ENCODE data around the gene PPP4R4. TPM values are rescaled to one million over a fixed set of nuclear protein-coding genes. Genes with fewer than 3 reads are reported as not detected.

Gene PPP4R4
- total RNA-seq, 3 donors from 2014 or later: 2.0 to 4.2 (median 2.8) TPM

Other genes starting within 250 kb of the PPP4R4 start
- not detected for gene FAM181A, start 247.0 kb upstream of the PPP4R4 start, total RNA-seq
- gene ASB2, start 197.8 kb upstream of the PPP4R4 start, total RNA-seq: 1 to 10 TPM; 8.2 to 9.9 (median 9.8) TPM
- under 1 TPM in 1 of 3 donors, not detected in 2; 0.35 TPM for gene CCDC197, start 177.0 kb upstream of the PPP4R4 start, total RNA-seq
- under 1 TPM; 0.50 to 0.54 (median 0.53) TPM for gene OTUB2, start 148.0 kb upstream of the PPP4R4 start, total RNA-seq
- 100 to 1,000 TPM; 287 to 321 (median 319) TPM for gene DDX24, start 93.1 kb upstream of the PPP4R4 start, total RNA-seq
- 1 to 10 TPM; 8.9 to 9.5 (median 9.0) TPM for gene IFI27L1, start 93.0 kb upstream of the PPP4R4 start, total RNA-seq
- gene IFI27, start 63.6 kb upstream of the PPP4R4 start, total RNA-seq: 1 to 10 TPM; 1.3 to 1.7 (median 1.3) TPM
- gene IFI27L2, start 44.7 kb upstream of the PPP4R4 start, total RNA-seq: 10 to 100 TPM; 19.3 to 26.4 (median 23.6) TPM
- not detected for gene SERPINA10, start 118.9 kb downstream of the PPP4R4 start, total RNA-seq
- not detected for gene SERPINA6, start 149.0 kb downstream of the PPP4R4 start, total RNA-seq
- gene SERPINA2, start 192.4 kb downstream of the PPP4R4 start, total RNA-seq: not detected
- 1 to 10 TPM; 4.8 to 5.3 (median 4.9) TPM for gene SERPINA1, start 214.3 kb downstream of the PPP4R4 start, total RNA-seq